Astrocyte (in vitro differentiated cells and primary cell): ENCODE results near the gene CNN2. TPM values are rescaled to one million over a fixed set of nuclear protein-coding genes. Genes with fewer than 3 reads are reported as not detected.

ENCODE experiments used
- DNase-seq: peaks from one replicate; pipeline ENCODE4 v3.0.0-alpha.2; 2010; ENCODE audit warnings: low read depth
- FAIRE-seq: peaks from 2 replicates; lab custom pipeline; 2011; peaks lifted over from hg19 to GRCh38; lab: Jason Lieb, UNC
- H2AFZ ChIP-seq: 2 replicates; pipeline ENCODE4 v1.6.0; 2012; ENCODE audit warnings: low read depth, low read length, inconsistent platforms
- H3K27ac ChIP-seq: 2 replicates; pipeline ENCODE4 v1.5.1; 2011; ENCODE audit warnings: low read depth, low read length, inconsistent platforms
- H3K27me3 ChIP-seq: 2 replicates; pipeline ENCODE4 v1.6.0; 2011; ENCODE audit warnings: low read length, inconsistent platforms; ENCODE audit not compliant: insufficient read depth
- H3K36me3 ChIP-seq: 2 replicates; pipeline ENCODE4 v1.5.1; 2011; ENCODE audit warnings: low read length, inconsistent platforms; ENCODE audit not compliant: insufficient read depth
- H3K4me1 ChIP-seq: 2 replicates; pipeline ENCODE4 v1.5.1; 2011; ENCODE audit warnings: low read length, inconsistent platforms; ENCODE audit not compliant: insufficient read depth
- H3K4me2 ChIP-seq: 2 replicates; pipeline ENCODE4 v1.6.0; 2012; ENCODE audit warnings: low read length, inconsistent platforms
- H3K4me3 ChIP-seq: 2 replicates; pipeline ENCODE4 v1.5.1; 2011; ENCODE audit warnings: low read depth, mild to moderate bottlenecking, low read length, inconsistent platforms; ENCODE audit not compliant: insufficient read depth
- H3K79me2 ChIP-seq: 2 replicates; pipeline ENCODE4 v1.6.0; 2012; ENCODE audit warnings: mild to moderate bottlenecking, low read length, inconsistent platforms; ENCODE audit not compliant: insufficient read depth
- H3K9ac ChIP-seq: 2 replicates; pipeline ENCODE4 v1.6.0; 2012; ENCODE audit warnings: mild to moderate bottlenecking, low read length, inconsistent platforms
- H3K9me3 ChIP-seq: 2 replicates; pipeline ENCODE4 v1.5.1; 2012; ENCODE audit warnings: low read depth, mild to moderate bottlenecking, low read length, inconsistent platforms; ENCODE audit not compliant: insufficient read depth
- H4K20me1 ChIP-seq: 2 replicates; pipeline ENCODE4 v1.6.0; 2012; ENCODE audit warnings: low read length, inconsistent platforms; ENCODE audit not compliant: insufficient read depth
- H3K27ac Mint-ChIP-seq: one replicate; pipeline ENCODE4 v1.8.0; 2021; ENCODE audit warnings: mild to moderate bottlenecking, mixed read lengths; ENCODE audit not compliant: unreplicated experiment
- H3K27me3 Mint-ChIP-seq: one replicate; pipeline ENCODE4 v1.8.0; 2021; ENCODE audit warnings: low read depth, mixed read lengths; ENCODE audit not compliant: unreplicated experiment
- H3K36me3 Mint-ChIP-seq: one replicate; pipeline ENCODE4 v1.8.0; 2021; ENCODE audit warnings: low read depth, mixed read lengths; ENCODE audit not compliant: unreplicated experiment
- H3K4me1 Mint-ChIP-seq: one replicate; pipeline ENCODE4 v1.8.0; 2021; ENCODE audit warnings: low read depth, mixed read lengths; ENCODE audit not compliant: unreplicated experiment
- H3K4me3 Mint-ChIP-seq: one replicate; pipeline ENCODE4 v1.8.0; 2021; ENCODE audit warnings: mild to moderate bottlenecking, moderate library complexity, mixed read lengths; ENCODE audit not compliant: unreplicated experiment
- H3K9me3 Mint-ChIP-seq: one replicate; pipeline ENCODE4 v1.8.0; 2021; ENCODE audit warnings: mild to moderate bottlenecking, mixed read lengths; ENCODE audit not compliant: unreplicated experiment
- EZH2 ChIP-seq: IDR thresholded peaks from 2 replicates; pipeline ENCODE4 v1.6.1; 2012; ENCODE audit warnings: mild to moderate bottlenecking, low read length, inconsistent platforms; ENCODE audit not compliant: insufficient read depth
- total RNA-seq: library from RNA; stranded (reverse); gene quantifications from 2 replicates; pipeline ENCODE4 v1.2.1, GENCODE V29; 2021
- TF ChIP-seq, protein P1 (sequence below): IDR thresholded peaks from 2 replicates; pipeline ENCODE4 v1.5.1; 2011; ENCODE audit warnings: low read depth, mild to moderate bottlenecking, inconsistent platforms, low read length, moderate library complexity; ENCODE audit not compliant: insufficient read depth

The CNN2 gene
- total RNA-seq, 1 donor from 2014 or later = 819 TPM

DNA sequence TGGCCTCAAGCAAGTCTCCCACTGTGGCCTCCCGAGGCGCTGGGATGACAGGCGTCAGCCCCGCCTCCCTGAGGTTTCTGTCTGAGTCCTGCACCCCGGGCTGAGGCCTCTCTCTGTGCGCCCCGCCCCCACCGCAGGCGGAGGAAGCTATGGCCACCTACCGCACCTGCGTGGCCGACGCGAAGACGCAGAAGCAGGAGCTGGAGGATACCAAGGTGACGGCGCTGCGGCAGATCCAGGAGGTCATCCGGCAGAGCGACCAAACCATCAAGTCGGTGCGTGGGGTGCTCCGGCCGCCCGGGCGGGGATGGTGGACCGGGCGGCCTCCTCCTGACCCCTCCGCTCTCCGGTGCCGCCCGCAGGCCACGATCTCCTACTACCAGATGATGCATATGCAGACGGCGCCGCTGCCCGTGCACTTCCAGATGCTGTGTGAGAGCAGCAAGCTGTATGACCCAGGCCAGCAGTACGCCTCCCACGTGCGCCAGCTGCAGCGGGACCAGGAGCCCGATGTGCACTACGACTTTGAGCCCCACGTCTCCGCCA, 53.2 kb downstream of the CNN2 start:
- Mint-ChIP-seq H3K27ac (no peak overlapping the region), H3K27me3 (peaks cover 4% of the 10 kb centered on the region), H3K9me3 (no peaks in the 10 kb centered on the region), H3K4me3 (no peak overlapping the region), H3K36me3 (no peaks in the 10 kb centered on the region), H3K4me1 (no peaks in the 10 kb centered on the region)
- Histone ChIP-seq H3K4me3 (no peak overlapping the region), H3K9me3 (no peaks in the 10 kb centered on the region), H3K27me3 (no peaks in the 10 kb centered on the region), H3K4me1 (no peaks in the 10 kb centered on the region), H4K20me1 (no peaks in the 10 kb centered on the region), H3K36me3 (no peaks in the 10 kb centered on the region), H3K27ac (no peak overlapping the region), H3K9ac (no peak overlapping the region), H2AFZ (no peak overlapping the region), H3K4me2 (no peak overlapping the region), H3K79me2 (no peaks in the 10 kb centered on the region)
- TF ChIP-seq, protein P1, sequence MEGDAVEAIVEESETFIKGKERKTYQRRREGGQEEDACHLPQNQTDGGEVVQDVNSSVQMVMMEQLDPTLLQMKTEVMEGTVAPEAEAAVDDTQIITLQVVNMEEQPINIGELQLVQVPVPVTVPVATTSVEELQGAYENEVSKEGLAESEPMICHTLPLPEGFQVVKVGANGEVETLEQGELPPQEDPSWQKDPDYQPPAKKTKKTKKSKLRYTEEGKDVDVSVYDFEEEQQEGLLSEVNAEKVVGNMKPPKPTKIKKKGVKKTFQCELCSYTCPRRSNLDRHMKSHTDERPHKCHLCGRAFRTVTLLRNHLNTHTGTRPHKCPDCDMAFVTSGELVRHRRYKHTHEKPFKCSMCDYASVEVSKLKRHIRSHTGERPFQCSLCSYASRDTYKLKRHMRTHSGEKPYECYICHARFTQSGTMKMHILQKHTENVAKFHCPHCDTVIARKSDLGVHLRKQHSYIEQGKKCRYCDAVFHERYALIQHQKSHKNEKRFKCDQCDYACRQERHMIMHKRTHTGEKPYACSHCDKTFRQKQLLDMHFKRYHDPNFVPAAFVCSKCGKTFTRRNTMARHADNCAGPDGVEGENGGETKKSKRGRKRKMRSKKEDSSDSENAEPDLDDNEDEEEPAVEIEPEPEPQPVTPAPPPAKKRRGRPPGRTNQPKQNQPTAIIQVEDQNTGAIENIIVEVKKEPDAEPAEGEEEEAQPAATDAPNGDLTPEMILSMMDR = no peak
- no peak for TF ChIP-seq EZH2
- FAIRE-seq = no peak
- no peak for DNase-seq

DNA sequence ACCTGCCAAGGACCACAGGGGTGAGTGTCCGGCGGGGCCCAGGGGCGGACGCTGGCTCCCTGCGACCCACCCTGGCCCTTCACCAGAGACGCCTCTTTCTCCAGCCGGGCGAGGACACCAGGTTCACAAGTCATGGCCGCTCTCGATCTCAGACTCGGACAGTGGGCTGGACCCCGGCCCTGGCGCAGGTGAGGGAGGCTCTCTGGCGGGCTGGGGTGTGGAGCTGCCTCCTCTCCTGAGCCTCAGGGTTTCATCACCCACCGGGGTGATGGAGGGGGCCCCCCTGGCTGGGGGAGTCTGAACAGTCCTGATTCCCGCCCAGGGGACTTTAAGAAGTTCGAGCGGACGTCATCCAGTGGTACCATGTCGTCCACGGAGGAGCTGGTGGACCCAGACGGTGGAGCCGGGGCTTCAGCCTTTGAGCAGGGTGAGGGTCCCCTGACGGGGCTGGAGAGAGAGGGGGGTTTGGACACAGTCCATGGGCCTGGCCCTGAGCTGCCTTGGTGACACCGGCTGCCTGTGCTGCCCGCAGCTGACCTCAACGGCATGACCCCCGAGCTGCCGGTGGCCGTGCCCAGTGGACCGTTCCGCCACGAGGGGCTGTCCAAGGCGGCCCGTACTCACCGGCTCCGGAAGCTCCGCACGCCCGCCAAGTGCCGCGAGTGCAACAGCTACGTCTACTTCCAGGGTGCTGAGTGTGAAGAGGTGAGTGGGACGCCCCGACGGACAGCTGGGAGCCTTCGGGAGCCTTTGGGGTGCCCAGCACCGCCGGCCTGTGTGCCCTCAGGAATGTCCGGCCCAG, 54.2 kb downstream of the CNN2 start:
- Histone ChIP-seq H3K27me3 (no peaks in the 10 kb centered on the region), H3K4me1 (no peaks in the 10 kb centered on the region), H3K27ac (no peak overlapping the region), H2AFZ (no peak overlapping the region), H3K9me3 (no peaks in the 10 kb centered on the region), H4K20me1 (peaks cover 3% of the 10 kb centered on the region), H3K36me3 (no peaks in the 10 kb centered on the region), H3K9ac (no peak overlapping the region), H3K4me2 (no peak overlapping the region), H3K4me3 (no peak overlapping the region), H3K79me2 (no peaks in the 10 kb centered on the region)
- H3K36me3 Mint-ChIP-seq = peaks cover 5% of the 10 kb centered on the region
- FAIRE-seq (no peak), DNase-seq (no peak)
- peaks cover 4% of the 10 kb centered on the region for H3K27me3 Mint-ChIP-seq
- no peak overlapping the region for H3K27ac Mint-ChIP-seq
- no peaks in the 10 kb centered on the region for H3K4me1 Mint-ChIP-seq
- TF ChIP-seq, protein P1 = no peak
- no peak for TF ChIP-seq EZH2
- no peaks in the 10 kb centered on the region for H3K9me3 Mint-ChIP-seq
- no peak overlapping the region for H3K4me3 Mint-ChIP-seq
